Uterus (tissue), 4 donors: ENCODE data around the gene RTEL1. TPM values are rescaled to one million over a fixed set of nuclear protein-coding genes. Genes with fewer than 3 reads are reported as not detected.

Experiments
- DNase-seq, 2 donors: peaks; one replicate each; pipeline ENCODE4 v3.0.0-alpha.2; 2019 to 2020
- H3K27ac ChIP-seq, 2 donors: fragments of 200-600 bp; sonication (generic); 1 replicate in 1 of 2; 2 replicates in 1 of 2; pipeline ENCODE4 v1.5.1; 2016 to 2018
- H3K27me3 ChIP-seq, 2 donors: fragments of 200-600 bp; sonication (generic); one replicate each; pipeline ENCODE4 v1.5.1; 2018 to 2019; ENCODE audit warnings: control low read depth in 1 of 2
- H3K36me3 ChIP-seq, 2 donors: fragments of 200-600 bp; sonication (generic); one replicate each; pipeline ENCODE4 v1.5.1; 2019; ENCODE audit warnings: control low read depth in 1 of 2
- H3K4me1 ChIP-seq, 2 donors: fragments of 200-600 bp; sonication (generic); one replicate each; pipeline ENCODE4 v1.5.1; 2018 to 2019; ENCODE audit warnings: control low read depth in 1 of 2
- H3K4me3 ChIP-seq, 2 donors: fragments of 200-600 bp; sonication (generic); 1 replicate in 1 of 2; 2 replicates in 1 of 2; pipeline ENCODE4 v1.5.1; 2018 to 2019; ENCODE audit warnings: mild to moderate bottlenecking in 1 of 2
- H3K9me3 ChIP-seq, 2 donors: fragments of 200-600 bp; sonication (generic); one replicate each; pipeline ENCODE4 v1.5.1; 2019; ENCODE audit warnings: control low read depth in 1 of 2
- CTCF ChIP-seq, 4 experiments: fragments of 200-600 bp in 2 of 4; fragments of 450-650 bp in 2 of 4; sonication (generic) in 2 of 4; IDR thresholded peaks; one replicate each; pipeline ENCODE4 v1.5.1; 2016 to 2019; ENCODE audit warnings: antibody characterized with exemption in 4 of 4, mild to moderate bottlenecking in 2 of 4, moderate library complexity in 1 of 4
- POLR2A ChIP-seq, 2 donors: fragments of 450-650 bp; IDR thresholded peaks; one replicate each; pipeline ENCODE4 v1.6.1; 2016; ENCODE audit warnings: antibody characterized with exemption in 2 of 2, mild to moderate bottlenecking in 1 of 2, moderate library complexity in 1 of 2
- intact Hi-C: fragments of 100-400 bp; cut with DNase I; formaldehyde crosslinking; loops from one replicate; pipeline ENCODE4 v1.15.1; 2023; ENCODE audit warnings: low total_unique reads
- total RNA-seq, 4 donors: library from RNA; depleted of rRNA in 3 of 4; stranded (reverse); fragments of >200 nt in 3 of 4; gene quantifications; one replicate each; pipeline versions ENCODE4 v1.1.0 to v1.2.4, GENCODE V29; 2014 to 2023
- donor health status: DM: yes; HTN: yes; CAD: no.

RTEL1 gene
- total RNA-seq, 4 donors from 2014 or later, result 17.4 to 56.5 (median 26.6) TPM

GRCh38 chr20:63736893-63737694, 79.0 kb downstream of the RTEL1 start:
- peak in 1 of 2 donors; percentile 18 for DNase-seq
- Histone ChIP-seq H3K36me3 (no peaks in the 10 kb centered on the region), H3K9me3 (no peaks in the 10 kb centered on the region), H3K27ac (no peak overlapping the region), H3K27me3 (no peaks in the 10 kb centered on the region), H3K4me3 (no peak overlapping the region), H3K4me1 (peaks cover 0 to 26% of the 10 kb centered on the region in 2 donors)
- intact Hi-C loops, result no loop called here
- TF ChIP-seq CTCF (IDR thresholded peaks at IDR 0.05), result no peak
- TF ChIP-seq POLR2A (IDR thresholded peaks at IDR 0.05), result no peak

GRCh38 chr20:63737695-63737944, 79.5 kb downstream of the RTEL1 start:
- H3K36me3 ChIP-seq, result no peaks in the 10 kb centered on the region
- H3K4me1 ChIP-seq, result peaks cover 0 to 30% of the 10 kb centered on the region in 2 donors
- no peak for TF ChIP-seq POLR2A (IDR thresholded peaks at IDR 0.05)
- no peak for TF ChIP-seq CTCF (IDR thresholded peaks at IDR 0.05)
- no peak overlapping the region for H3K4me3 ChIP-seq
- DNase-seq, result no peak
- intact Hi-C loops, result no loop called here
- H3K9me3 ChIP-seq, result no peaks in the 10 kb centered on the region
- H3K27me3 ChIP-seq, result no peaks in the 10 kb centered on the region
- no peak overlapping the region for H3K27ac ChIP-seq

- Histone ChIP-seq H3K4me3 (no peak overlapping the region), H3K36me3 (no peaks in the 10 kb centered on the region), H3K27ac (peak overlapping the region in 1 of 2 donors; percentile 94), H3K9me3 (no peaks in the 10 kb centered on the region), H3K27me3 (no peaks in the 10 kb centered on the region), H3K4me1 (peaks cover 0 to 30% of the 10 kb centered on the region in 2 donors)
- intact Hi-C loops, result no loop called here
- no peak for TF ChIP-seq POLR2A (IDR thresholded peaks at IDR 0.05)
- TF ChIP-seq CTCF (IDR thresholded peaks at IDR 0.05), result no peak
- DNase-seq, result peak in 1 of 2 donors; percentile 35
Measured at GRCh38 chr20:63737945-63738686, 80.0 kb downstream of the RTEL1 start.

GRCh38 chr20:63738687-63739129, 80.6 kb downstream of the RTEL1 start:
- peaks cover 0 to 30% of the 10 kb centered on the region in 2 donors for H3K4me1 ChIP-seq
- TF ChIP-seq POLR2A (IDR thresholded peaks at IDR 0.05), result no peak
- no peak for TF ChIP-seq CTCF (IDR thresholded peaks at IDR 0.05)
- DNase-seq, result peak; percentile 57 to 68

More at GRCh38 chr20:63738687-63739129, 80.6 kb downstream of the RTEL1 start:
- peak overlapping the region; percentile 84 to 94 for H3K27ac ChIP-seq
- peak overlapping the region; percentile 30 to 47 for H3K4me3 ChIP-seq
- H3K27me3 ChIP-seq, result no peaks in the 10 kb centered on the region
- intact Hi-C loops, result no loop called here
- no peaks in the 10 kb centered on the region for H3K9me3 ChIP-seq
- H3K36me3 ChIP-seq, result no peaks in the 10 kb centered on the region
